Measurements from ENCODE around the gene ABCC4. TPM values are rescaled to one million over a fixed set of nuclear protein-coding genes. Genes with fewer than 3 reads are reported as not detected.

Gene ABCC4
- total and polyA plus RNA-seq, 2 of the 13 experiments (the other 11 are each of a cell fraction or from before 2014, with no cell fraction given): 4.2 to 11.3 TPM

DNA sequence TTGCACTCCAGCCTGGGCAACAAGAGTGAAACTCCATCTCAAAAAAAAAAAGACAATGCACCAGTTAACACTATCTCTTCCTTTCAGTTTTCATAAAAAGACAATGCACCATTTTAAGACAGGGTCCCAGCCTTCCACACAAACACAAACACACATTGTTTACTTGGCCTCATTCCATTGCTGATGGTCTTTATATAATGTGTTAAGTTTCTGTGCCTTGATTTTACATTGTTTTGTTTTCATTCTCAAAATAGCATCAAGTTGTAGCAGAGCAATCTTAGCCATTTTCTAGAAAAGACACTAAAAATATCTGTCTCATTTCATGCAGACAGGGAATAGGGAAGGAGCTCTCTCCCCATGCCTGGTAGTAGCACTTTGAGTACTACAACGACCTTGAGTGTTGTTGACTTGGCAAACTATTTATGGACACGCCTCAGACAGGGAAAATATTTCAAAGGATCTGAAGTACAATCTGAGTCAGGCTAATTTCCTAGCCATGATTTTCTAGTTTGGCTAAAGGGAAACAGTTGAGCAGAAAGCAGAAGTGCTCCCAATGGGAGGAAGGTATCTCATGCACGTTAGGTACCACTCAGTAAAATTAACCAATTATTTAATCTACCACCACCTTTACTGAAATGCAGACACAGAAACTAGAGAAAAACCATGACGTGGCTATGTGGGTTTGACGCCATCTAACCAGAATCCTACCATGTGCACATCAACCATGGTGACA lies 120.6 kb downstream of the ABCC4 start (continued):
- TF ChIP-seq, protein P1, sequence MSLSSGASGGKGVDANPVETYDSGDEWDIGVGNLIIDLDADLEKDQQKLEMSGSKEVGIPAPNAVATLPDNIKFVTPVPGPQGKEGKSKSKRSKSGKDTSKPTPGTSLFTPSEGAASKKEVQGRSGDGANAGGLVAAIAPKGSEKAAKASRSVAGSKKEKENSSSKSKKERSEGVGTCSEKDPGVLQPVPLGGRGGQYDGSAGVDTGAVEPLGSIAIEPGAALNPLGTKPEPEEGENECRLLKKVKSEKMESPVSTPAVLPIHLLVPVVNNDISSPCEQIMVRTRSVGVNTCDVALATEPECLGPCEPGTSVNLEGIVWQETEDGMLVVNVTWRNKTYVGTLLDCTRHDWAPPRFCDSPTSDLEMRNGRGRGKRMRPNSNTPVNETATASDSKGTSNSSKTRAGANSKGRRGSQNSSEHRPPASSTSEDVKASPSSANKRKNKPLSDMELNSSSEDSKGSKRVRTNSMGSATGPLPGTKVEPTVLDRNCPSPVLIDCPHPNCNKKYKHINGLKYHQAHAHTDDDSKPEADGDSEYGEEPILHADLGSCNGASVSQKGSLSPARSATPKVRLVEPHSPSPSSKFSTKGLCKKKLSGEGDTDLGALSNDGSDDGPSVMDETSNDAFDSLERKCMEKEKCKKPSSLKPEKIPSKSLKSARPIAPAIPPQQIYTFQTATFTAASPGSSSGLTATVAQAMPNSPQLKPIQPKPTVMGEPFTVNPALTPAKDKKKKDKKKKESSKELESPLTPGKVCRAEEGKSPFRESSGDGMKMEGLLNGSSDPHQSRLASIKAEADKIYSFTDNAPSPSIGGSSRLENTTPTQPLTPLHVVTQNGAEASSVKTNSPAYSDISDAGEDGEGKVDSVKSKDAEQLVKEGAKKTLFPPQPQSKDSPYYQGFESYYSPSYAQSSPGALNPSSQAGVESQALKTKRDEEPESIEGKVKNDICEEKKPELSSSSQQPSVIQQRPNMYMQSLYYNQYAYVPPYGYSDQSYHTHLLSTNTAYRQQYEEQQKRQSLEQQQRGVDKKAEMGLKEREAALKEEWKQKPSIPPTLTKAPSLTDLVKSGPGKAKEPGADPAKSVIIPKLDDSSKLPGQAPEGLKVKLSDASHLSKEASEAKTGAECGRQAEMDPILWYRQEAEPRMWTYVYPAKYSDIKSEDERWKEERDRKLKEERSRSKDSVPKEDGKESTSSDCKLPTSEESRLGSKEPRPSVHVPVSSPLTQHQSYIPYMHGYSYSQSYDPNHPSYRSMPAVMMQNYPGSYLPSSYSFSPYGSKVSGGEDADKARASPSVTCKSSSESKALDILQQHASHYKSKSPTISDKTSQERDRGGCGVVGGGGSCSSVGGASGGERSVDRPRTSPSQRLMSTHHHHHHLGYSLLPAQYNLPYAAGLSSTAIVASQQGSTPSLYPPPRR (CRISPR knock-in tag; IDR thresholded peaks at IDR 0.05; ENCODE audit: borderline replicate concordance): peak; percentile 41; the same call in 1 of the 2 replicates
- TF ChIP-seq, protein P2, sequence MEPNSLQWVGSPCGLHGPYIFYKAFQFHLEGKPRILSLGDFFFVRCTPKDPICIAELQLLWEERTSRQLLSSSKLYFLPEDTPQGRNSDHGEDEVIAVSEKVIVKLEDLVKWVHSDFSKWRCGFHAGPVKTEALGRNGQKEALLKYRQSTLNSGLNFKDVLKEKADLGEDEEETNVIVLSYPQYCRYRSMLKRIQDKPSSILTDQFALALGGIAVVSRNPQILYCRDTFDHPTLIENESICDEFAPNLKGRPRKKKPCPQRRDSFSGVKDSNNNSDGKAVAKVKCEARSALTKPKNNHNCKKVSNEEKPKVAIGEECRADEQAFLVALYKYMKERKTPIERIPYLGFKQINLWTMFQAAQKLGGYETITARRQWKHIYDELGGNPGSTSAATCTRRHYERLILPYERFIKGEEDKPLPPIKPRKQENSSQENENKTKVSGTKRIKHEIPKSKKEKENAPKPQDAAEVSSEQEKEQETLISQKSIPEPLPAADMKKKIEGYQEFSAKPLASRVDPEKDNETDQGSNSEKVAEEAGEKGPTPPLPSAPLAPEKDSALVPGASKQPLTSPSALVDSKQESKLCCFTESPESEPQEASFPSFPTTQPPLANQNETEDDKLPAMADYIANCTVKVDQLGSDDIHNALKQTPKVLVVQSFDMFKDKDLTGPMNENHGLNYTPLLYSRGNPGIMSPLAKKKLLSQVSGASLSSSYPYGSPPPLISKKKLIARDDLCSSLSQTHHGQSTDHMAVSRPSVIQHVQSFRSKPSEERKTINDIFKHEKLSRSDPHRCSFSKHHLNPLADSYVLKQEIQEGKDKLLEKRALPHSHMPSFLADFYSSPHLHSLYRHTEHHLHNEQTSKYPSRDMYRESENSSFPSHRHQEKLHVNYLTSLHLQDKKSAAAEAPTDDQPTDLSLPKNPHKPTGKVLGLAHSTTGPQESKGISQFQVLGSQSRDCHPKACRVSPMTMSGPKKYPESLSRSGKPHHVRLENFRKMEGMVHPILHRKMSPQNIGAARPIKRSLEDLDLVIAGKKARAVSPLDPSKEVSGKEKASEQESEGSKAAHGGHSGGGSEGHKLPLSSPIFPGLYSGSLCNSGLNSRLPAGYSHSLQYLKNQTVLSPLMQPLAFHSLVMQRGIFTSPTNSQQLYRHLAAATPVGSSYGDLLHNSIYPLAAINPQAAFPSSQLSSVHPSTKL (CRISPR knock-in tag; IDR thresholded peaks at IDR 0.05): peak; percentile 89
- peak; percentile 72 for TF ChIP-seq BCL6 (CRISPR knock-in tag; IDR thresholded peaks at IDR 0.05)
- peak; percentile 37; the same call in 1 of the 2 replicates for TF ChIP-seq FOXK1 (CRISPR knock-in tag; IDR thresholded peaks at IDR 0.05; ENCODE audit: borderline replicate concordance, low read depth)
- TF ChIP-seq ZMYM2 (CRISPR knock-in tag; IDR thresholded peaks at IDR 0.05): peak; percentile 50; the same call in 1 of the 2 replicates
- TF ChIP-seq SKI (IDR thresholded peaks at IDR 0.05; ENCODE audit: partially characterized antibody): peak; percentile 64
- TF ChIP-seq FOXP1 (IDR thresholded peaks at IDR 0.05): no peak
- peak; percentile 79 for TF ChIP-seq FOXP1 (CRISPR knock-in tag; IDR thresholded peaks at IDR 0.05)
- peak; percentile 52; the same call in 1 of the 2 replicates for TF ChIP-seq HHEX (CRISPR knock-in tag; IDR thresholded peaks at IDR 0.05)
- peak; percentile 84; the same call in 1 of the 2 replicates for TF ChIP-seq HMG20A (CRISPR knock-in tag; IDR thresholded peaks at IDR 0.05; ENCODE audit: borderline replicate concordance)
- TF ChIP-seq NFKBIZ (CRISPR knock-in tag; IDR thresholded peaks at IDR 0.05): 0 out of 2 replicates have a peak, but pooled peaks have one; percentile 30
- 0 out of 2 replicates have a peak, but pooled peaks have one; percentile 71 for TF ChIP-seq ZSCAN9 (CRISPR knock-in tag; IDR thresholded peaks at IDR 0.05; ENCODE audit: borderline replicate concordance)
- TF ChIP-seq HNF4A (CRISPR knock-in tag; IDR thresholded peaks at IDR 0.05): 0 out of 2 replicates have a peak, but pooled peaks have one; percentile 16
- TF ChIP-seq, protein P3, sequence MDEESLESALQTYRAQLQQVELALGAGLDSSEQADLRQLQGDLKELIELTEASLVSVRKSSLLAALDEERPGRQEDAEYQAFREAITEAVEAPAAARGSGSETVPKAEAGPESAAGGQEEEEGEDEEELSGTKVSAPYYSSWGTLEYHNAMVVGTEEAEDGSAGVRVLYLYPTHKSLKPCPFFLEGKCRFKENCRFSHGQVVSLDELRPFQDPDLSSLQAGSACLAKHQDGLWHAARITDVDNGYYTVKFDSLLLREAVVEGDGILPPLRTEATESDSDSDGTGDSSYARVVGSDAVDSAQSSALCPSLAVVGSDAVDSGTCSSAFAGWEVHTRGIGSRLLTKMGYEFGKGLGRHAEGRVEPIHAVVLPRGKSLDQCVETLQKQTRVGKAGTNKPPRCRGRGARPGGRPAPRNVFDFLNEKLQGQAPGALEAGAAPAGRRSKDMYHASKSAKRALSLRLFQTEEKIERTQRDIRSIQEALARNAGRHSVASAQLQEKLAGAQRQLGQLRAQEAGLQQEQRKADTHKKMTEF (CRISPR knock-in tag; IDR thresholded peaks at IDR 0.05): 0 out of 2 replicates have a peak, but pooled peaks have one; percentile 39
- TF ChIP-seq, protein P4, sequence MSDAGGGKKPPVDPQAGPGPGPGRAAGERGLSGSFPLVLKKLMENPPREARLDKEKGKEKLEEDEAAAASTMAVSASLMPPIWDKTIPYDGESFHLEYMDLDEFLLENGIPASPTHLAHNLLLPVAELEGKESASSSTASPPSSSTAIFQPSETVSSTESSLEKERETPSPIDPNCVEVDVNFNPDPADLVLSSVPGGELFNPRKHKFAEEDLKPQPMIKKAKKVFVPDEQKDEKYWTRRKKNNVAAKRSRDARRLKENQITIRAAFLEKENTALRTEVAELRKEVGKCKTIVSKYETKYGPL (CRISPR knock-in tag; IDR thresholded peaks at IDR 0.05): no peak
- TF ChIP-seq RELA (CRISPR knock-in tag; IDR thresholded peaks at IDR 0.05): no peak
- TF ChIP-seq ZMYM3 (CRISPR knock-in tag; IDR thresholded peaks at IDR 0.05): no peak

Data from HepG2 (cell line).